ENCODE data around the gene SAMD10. TPM values are rescaled to one million over a fixed set of nuclear protein-coding genes. Genes with fewer than 3 reads are reported as not detected.
"Not testable (repeated sequence)": the region's sequence is repeated elsewhere in the genome, so short reads cannot be mapped to it uniquely, and the experiment has no call there.

Gene SAMD10
- total RNA-seq, 2 experiments from 2014 or later = 20.5 to 21.8 TPM

DNA sequence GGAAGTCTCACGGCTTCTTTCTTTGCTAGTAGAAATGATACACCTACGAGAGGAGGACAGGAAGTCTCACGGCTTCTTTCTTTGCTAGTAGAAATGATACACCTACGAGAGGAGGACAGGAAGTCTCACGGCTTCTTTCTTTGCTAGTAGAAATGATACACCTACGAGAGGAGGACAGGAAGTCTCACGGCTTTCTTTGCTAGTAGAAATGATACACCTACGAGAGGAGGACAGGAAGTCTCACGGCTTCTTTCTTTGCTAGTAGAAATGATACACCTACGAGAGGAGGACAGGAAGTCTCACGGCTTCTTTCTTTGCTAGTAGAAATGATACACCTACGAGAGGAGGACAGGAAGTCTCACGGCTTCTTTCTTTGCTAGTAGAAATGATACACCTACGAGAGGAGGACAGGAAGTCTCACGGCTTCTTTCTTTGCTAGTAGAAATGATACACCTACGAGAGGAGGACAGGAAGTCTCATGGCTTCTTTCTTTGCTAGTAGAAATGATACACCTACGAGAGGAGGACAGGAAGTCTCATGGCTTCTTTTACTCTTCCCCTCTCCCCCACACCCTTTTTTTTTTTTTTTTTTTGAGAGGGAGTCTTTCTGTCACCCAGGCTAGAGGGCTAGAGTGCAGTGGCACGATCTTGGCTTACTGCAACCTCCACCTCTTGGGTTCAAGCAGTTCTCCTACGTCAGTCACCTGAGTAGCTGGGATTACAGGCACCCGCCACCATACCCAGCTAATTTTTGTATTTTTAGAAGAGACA, 33.1 kb upstream of the SAMD10 start:
- DNase-seq; H3K27me3 Mint-ChIP-seq (ENCODE audit: low read depth); intact Hi-C loops (cut with micrococcal nuclease): not testable (repeated sequence)
- Mint-ChIP-seq H3K9me3 (peaks cover 13% of the 10 kb centered on the region), H3K4me1 (ENCODE audit: low read depth) (peaks cover 21% of the 10 kb centered on the region), H3K36me3 (ENCODE audit: low read depth) (peaks cover 67% of the 10 kb centered on the region), H3K4me3 (peak overlapping the region; percentile 43), H3K27ac (peak overlapping the region; percentile 94)
- CTCF ChIA-PET = interaction anchor here (1.0 kb wide), 1 partner anchor 67 kb away, joined by 3 read pairs; the partner anchor contains the start of gene RGS19

GRCh38 chr20:64011366-64011779, 31.9 kb upstream of the SAMD10 start:
- intact Hi-C loops (cut with micrococcal nuclease) = no loop called here
- Mint-ChIP-seq H3K9me3 (peaks cover 13% of the 10 kb centered on the region), H3K4me3 (no peak overlapping the region), H3K27ac (peak overlapping the region; percentile 84), H3K4me1 (ENCODE audit: low read depth) (peaks cover 21% of the 10 kb centered on the region), H3K27me3 (ENCODE audit: low read depth) (no peaks in the 10 kb centered on the region), H3K36me3 (ENCODE audit: low read depth) (peaks cover 72% of the 10 kb centered on the region)
- CTCF ChIA-PET = interaction anchor here (0.6 kb wide), 1 partner anchor 284 kb away, joined by 5 read pairs; no protein-coding TSS in a partner anchor
- peak; percentile 11 for DNase-seq

DNA sequence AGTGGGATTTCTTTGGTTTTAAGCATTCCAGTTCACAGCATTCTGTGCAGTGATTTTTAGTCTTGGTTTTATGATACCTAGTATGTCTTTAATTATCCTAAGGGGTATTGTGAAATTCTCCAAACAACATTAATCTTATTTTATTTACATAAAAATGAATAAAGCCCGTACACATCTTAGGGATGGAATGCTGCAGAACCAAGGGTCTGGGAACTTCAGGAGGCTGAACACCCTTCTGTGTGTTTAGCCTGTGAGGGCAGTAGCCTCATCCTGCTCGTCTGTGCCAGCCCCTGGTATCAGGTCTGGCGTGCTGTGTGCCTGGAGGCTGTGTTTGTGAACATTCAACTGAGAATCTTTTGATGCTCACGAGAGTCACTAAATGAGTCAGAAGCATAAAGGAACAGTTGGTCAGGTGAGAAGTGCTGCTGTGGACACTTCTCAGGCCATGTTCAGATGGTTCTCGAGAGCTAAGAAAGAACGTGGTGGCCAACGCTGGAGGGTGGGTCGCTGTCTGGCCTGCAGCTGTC, 31.3 kb upstream of the SAMD10 start:
- CTCF ChIA-PET = interaction anchor here (0.6 to 1.2 kb wide), 4 partner anchors 28 to 283 kb away, joined by 3 to 6 read pairs (median 4); partner anchors contain the start of gene SAMD10
- DNase-seq = no peak
- peak overlapping the region; percentile 84 for H3K27ac Mint-ChIP-seq
- H3K9me3 Mint-ChIP-seq = peaks cover 13% of the 10 kb centered on the region
- no peak overlapping the region for H3K4me3 Mint-ChIP-seq
- H3K4me1 Mint-ChIP-seq (ENCODE audit: low read depth) = peaks cover 21% of the 10 kb centered on the region
- H3K27me3 Mint-ChIP-seq (ENCODE audit: low read depth) = no peaks in the 10 kb centered on the region
- peaks cover 74% of the 10 kb centered on the region for H3K36me3 Mint-ChIP-seq (ENCODE audit: low read depth)
- intact Hi-C loops (cut with micrococcal nuclease) = no loop called here

GRCh38 chr20:64009811-64010387, 30.5 kb upstream of the SAMD10 start:
- DNase-seq = no peak
- H3K27ac Mint-ChIP-seq = peak overlapping the region; percentile 43
- H3K4me1 Mint-ChIP-seq (ENCODE audit: low read depth) = peaks cover 21% of the 10 kb centered on the region
- no peaks in the 10 kb centered on the region for H3K27me3 Mint-ChIP-seq (ENCODE audit: low read depth)
- H3K36me3 Mint-ChIP-seq (ENCODE audit: low read depth) = peaks cover 71% of the 10 kb centered on the region
- CTCF ChIA-PET = interaction anchor here (1.1 to 1.2 kb wide), 3 partner anchors 29 to 68 kb away, joined by 3 to 6 read pairs (median 3); partner anchors contain the start of gene SAMD10
- H3K4me3 Mint-ChIP-seq = no peak overlapping the region
- intact Hi-C loops (cut with micrococcal nuclease) = no loop called here
- peaks cover 13% of the 10 kb centered on the region for H3K9me3 Mint-ChIP-seq

DNA sequence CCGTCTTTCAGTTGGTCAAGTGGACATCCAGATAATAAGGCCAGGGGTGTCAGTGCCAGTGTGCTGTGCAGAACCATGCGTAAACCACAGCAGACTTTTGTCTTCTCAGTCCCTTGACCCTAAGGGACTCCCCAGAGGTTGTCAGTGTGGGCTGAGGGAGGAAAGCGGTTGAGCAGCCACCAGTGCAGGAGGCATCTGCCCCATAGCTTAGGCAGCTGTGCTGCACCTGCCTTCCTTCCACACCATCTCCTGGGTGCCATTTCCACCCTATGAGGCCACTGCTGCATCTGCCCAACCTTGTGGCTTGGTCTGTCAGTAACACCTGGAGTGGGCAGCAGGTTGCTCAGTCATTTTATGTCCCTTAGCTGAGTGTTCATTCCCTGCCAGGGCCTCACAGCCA, 27.5 kb upstream of the SAMD10 start:
- no peak overlapping the region for H3K4me3 Mint-ChIP-seq
- peaks cover 13% of the 10 kb centered on the region for H3K9me3 Mint-ChIP-seq
- no peaks in the 10 kb centered on the region for H3K27me3 Mint-ChIP-seq (ENCODE audit: low read depth)
- H3K27ac Mint-ChIP-seq = no peak overlapping the region
- no peak for DNase-seq
- CTCF ChIA-PET = no interaction called here
- intact Hi-C loops (cut with micrococcal nuclease) = no loop called here
- H3K4me1 Mint-ChIP-seq (ENCODE audit: low read depth) = peaks cover 12% of the 10 kb centered on the region
- H3K36me3 Mint-ChIP-seq (ENCODE audit: low read depth) = peaks cover 73% of the 10 kb centered on the region

DNA sequence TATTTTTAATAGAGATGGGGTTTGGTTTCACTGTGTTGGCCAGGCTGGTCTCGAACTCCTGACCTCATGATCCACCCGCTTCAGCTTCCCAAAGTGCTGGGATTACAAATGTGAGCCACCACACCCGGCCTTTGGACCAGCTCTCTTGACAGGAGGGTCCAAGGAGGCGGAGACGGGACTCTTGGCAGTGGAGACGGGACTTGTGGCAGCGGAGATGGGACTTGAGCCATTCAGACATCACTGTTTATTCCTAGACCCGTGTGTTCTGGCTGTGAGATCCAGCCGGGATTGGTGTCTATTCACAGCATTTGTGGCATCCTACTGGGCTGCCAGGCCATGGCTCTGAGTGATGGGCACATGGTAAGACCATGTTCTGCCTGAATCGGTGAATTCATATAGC, 27.0 kb upstream of the SAMD10 start:
- Mint-ChIP-seq H3K27me3 (ENCODE audit: low read depth) (no peaks in the 10 kb centered on the region), H3K4me1 (ENCODE audit: low read depth) (peaks cover 11% of the 10 kb centered on the region), H3K9me3 (peaks cover 13% of the 10 kb centered on the region), H3K36me3 (ENCODE audit: low read depth) (peaks cover 74% of the 10 kb centered on the region), H3K4me3 (no peak overlapping the region), H3K27ac (no peak overlapping the region)
- intact Hi-C loops (cut with micrococcal nuclease) = no loop called here
- no peak for DNase-seq
- CTCF ChIA-PET = no interaction called here

DNA sequence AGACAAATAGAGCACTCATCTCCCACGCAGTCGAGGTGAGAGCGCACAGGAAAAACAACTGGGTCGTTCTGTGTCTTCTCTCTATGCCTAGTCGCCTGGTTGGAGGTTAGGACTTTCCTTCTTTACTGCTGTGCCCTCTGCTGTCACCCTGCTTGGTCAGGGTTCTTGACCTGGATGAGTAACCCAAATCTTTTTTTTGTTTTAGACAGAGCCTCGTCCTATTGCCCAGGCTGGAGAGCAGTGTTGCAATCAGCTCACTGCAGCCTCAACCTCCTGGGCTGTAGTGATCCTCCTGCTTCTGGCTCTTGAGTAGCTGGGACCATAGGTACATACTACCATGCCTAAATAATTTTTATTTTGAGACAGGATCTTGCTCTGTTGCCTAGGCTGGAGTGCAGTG, 26.0 kb upstream of the SAMD10 start:
- no peak overlapping the region for H3K27ac Mint-ChIP-seq
- intact Hi-C loops (cut with micrococcal nuclease) = no loop called here
- CTCF ChIA-PET = no interaction called here
- no peaks in the 10 kb centered on the region for H3K27me3 Mint-ChIP-seq (ENCODE audit: low read depth)
- no peak overlapping the region for H3K4me3 Mint-ChIP-seq
- peaks cover 13% of the 10 kb centered on the region for H3K9me3 Mint-ChIP-seq
- no peak for DNase-seq
- H3K36me3 Mint-ChIP-seq (ENCODE audit: low read depth) = peaks cover 69% of the 10 kb centered on the region
- H3K4me1 Mint-ChIP-seq (ENCODE audit: low read depth) = peaks cover 2% of the 10 kb centered on the region

- no peak for DNase-seq
- H3K27ac Mint-ChIP-seq = no peak overlapping the region
- H3K27me3 Mint-ChIP-seq (ENCODE audit: low read depth) = no peaks in the 10 kb centered on the region
- H3K4me3 Mint-ChIP-seq = no peak overlapping the region
- CTCF ChIA-PET = no interaction called here
- peaks cover 9% of the 10 kb centered on the region for H3K9me3 Mint-ChIP-seq
- H3K36me3 Mint-ChIP-seq (ENCODE audit: low read depth) = peaks cover 67% of the 10 kb centered on the region
- peaks cover 2% of the 10 kb centered on the region for H3K4me1 Mint-ChIP-seq (ENCODE audit: low read depth)
- intact Hi-C loops (cut with micrococcal nuclease) = no loop called here
These were observed 24.7 kb upstream of the SAMD10 start for GRCh38 chr20:64003960-64004725.

DNA sequence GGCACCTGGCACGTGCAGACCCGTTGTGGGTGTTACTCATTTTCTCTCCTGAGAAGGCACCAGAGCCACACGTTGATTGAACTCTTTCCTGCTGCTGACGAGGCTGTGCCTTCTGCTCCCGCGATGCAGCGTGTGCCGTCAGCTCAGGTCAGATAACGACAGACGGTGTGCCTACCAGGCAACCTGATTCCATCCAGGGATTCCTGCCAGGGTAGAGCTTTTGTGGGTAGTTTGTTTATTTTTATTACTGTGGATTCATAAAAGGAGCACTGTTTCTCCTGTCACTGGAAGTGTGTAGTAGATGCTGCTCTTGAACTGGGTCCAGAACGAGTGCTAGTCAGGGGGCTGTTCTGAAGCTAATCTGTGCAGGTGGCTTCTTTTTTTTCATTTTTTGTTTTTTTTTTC, 22.2 kb upstream of the SAMD10 start:
- intact Hi-C loops (cut with micrococcal nuclease) = no loop called here
- CTCF ChIA-PET = no interaction called here
- Mint-ChIP-seq H3K36me3 (ENCODE audit: low read depth) (peaks cover 59% of the 10 kb centered on the region), H3K9me3 (no peaks in the 10 kb centered on the region), H3K27ac (no peak overlapping the region), H3K4me3 (no peak overlapping the region), H3K4me1 (ENCODE audit: low read depth) (no peaks in the 10 kb centered on the region), H3K27me3 (ENCODE audit: low read depth) (no peaks in the 10 kb centered on the region)
- no peak for DNase-seq

- Mint-ChIP-seq H3K4me1 (ENCODE audit: low read depth) (no peaks in the 10 kb centered on the region), H3K36me3 (ENCODE audit: low read depth) (peaks cover 56% of the 10 kb centered on the region), H3K27ac (no peak overlapping the region), H3K27me3 (ENCODE audit: low read depth) (no peaks in the 10 kb centered on the region), H3K9me3 (no peaks in the 10 kb centered on the region), H3K4me3 (no peak overlapping the region)
- CTCF ChIA-PET = interaction anchor here (0.6 kb wide), 1 partner anchor 17 kb away, joined by 3 read pairs; no protein-coding TSS in a partner anchor
- intact Hi-C loops (cut with micrococcal nuclease) = no loop called here
- DNase-seq = no peak
These were observed 21.5 kb upstream of the SAMD10 start for GRCh38 chr20:64000906-64001305.

GRCh38 chr20:63982937-63983336, 3.5 kb upstream of the SAMD10 start:
- Mint-ChIP-seq H3K9me3 (no peaks in the 10 kb centered on the region), H3K27ac (no peak overlapping the region), H3K36me3 (ENCODE audit: low read depth) (peaks cover 23% of the 10 kb centered on the region), H3K4me3 (no peak overlapping the region), H3K4me1 (ENCODE audit: low read depth) (peaks cover 35% of the 10 kb centered on the region), H3K27me3 (ENCODE audit: low read depth) (no peaks in the 10 kb centered on the region)
- no peak for DNase-seq
- intact Hi-C loops (cut with micrococcal nuclease) = loop anchor here (10.0 kb wide), 1 partner anchor 768 kb away; the partner anchor contains the start of gene YTHDF1
- CTCF ChIA-PET = interaction anchor here (1.6 kb wide), 1 partner anchor 56 kb away, joined by 8 read pairs; no protein-coding TSS in a partner anchor

All from activated naive CD4-positive, alpha-beta T cell treated with anti-CD3 and anti-CD28 coated beads for 36 hours (primary cell).